K562 (cell line): ENCODE results near the gene SLC25A51. TPM values are rescaled to one million over a fixed set of nuclear protein-coding genes. Genes with fewer than 3 reads are reported as not detected.
A peak's percentile ranks its signal among the peaks of the same experiment; 100 is the strongest.

ENCODE experiments used
- ATAC-seq: fragments of 200-7000 bp; cut with Tn5 transposase; 3 replicates; pipeline ENCODE4 v1.9.1; 2020; ENCODE audit warnings: moderate library complexity
- BruUV-seq: library from RNA; stranded (reverse); fragments of 400-500 nt; replicated peaks from 2 replicates; lab custom pipeline; 2021; lab: Mats Ljungman, UMichigan
- CTCF ChIA-PET: fragments of 300-600 bp; formaldehyde crosslinking; extraction: SDS; loops from one replicate; lab custom pipeline; 2021; ENCODE audit warnings: low intra/inter-chr PET ratio; lab: Yijun Ruan, JAX
- POLR2A ChIA-PET: fragments of 300-600, 350-650 bp; sonication (Branson Sonifier 250); formaldehyde crosslinking; extraction: SDS; loops from one replicate; lab custom pipeline; 2021; ENCODE audit warnings: antibody characterized with exemption, inconsistent platforms; lab: Yijun Ruan, JAX
- DNase-seq, 4 experiments: peaks; one replicate each; pipeline versions ENCODE4 v3.0.0 to v3.0.0-alpha.2; 2011 to 2018; ENCODE audit warnings: low spot score in 3 of 4, mixed read lengths in 3 of 4; ENCODE audit errors: extremely low read depth in 1 of 4
- FAIRE-seq: peaks from 2 replicates; lab custom pipeline; 2011; peaks lifted over from hg19 to GRCh38; lab: Jason Lieb, UNC
- H2AFZ ChIP-seq: 2 replicates; pipeline ENCODE4 v1.6.0; 2011; ENCODE audit warnings: low read depth, low read length, control low read depth, inconsistent platforms
- H3K27ac ChIP-seq: fragments of 200-600 bp; 3 replicates; pipeline ENCODE4 v1.8.0; 2011; ENCODE audit warnings: low read depth, mild to moderate bottlenecking, control low read depth, inconsistent platforms, low read length, moderate library complexity, mixed read lengths; ENCODE audit errors: extremely low read depth
- H3K27me3 ChIP-seq, 2 experiments: fragments of 300-600 bp in 1 of 2; 2 replicates in 1 of 2; 3 replicates in 1 of 2; pipeline versions ENCODE4 v1.6.0 to v1.8.0; 2011; ENCODE audit warnings: inconsistent platforms in 2 of 2, low read length in 2 of 2, mild to moderate bottlenecking in 1 of 2, mixed read lengths in 1 of 2, moderate library complexity in 1 of 2; ENCODE audit not compliant: control insufficient read depth in 2 of 2, insufficient read depth in 2 of 2
- H3K36me3 ChIP-seq: fragments of 300-600 bp; 3 replicates; pipeline ENCODE4 v1.8.0; 2011; ENCODE audit warnings: mild to moderate bottlenecking, low read length, inconsistent platforms; ENCODE audit not compliant: control insufficient read depth, insufficient read depth
- H3K4me1 ChIP-seq, 2 experiments: fragments of 200-600 bp in 1 of 2; replicated peaks in 1 of 2; 2 replicates in 1 of 2; 3 replicates in 1 of 2; pipeline versions ENCODE4 v1.5.1 to v1.8.0; 2011; ENCODE audit warnings: inconsistent platforms in 2 of 2, low read length in 2 of 2, mild to moderate bottlenecking in 1 of 2, mixed read lengths in 1 of 2, moderate library complexity in 1 of 2; ENCODE audit not compliant: control insufficient read depth in 2 of 2, insufficient read depth in 2 of 2
- H3K4me2 ChIP-seq: 2 replicates; pipeline ENCODE4 v1.6.1; 2011; ENCODE audit warnings: low read length, control low read depth, inconsistent platforms, mixed read lengths; ENCODE audit not compliant: insufficient read depth
- H3K4me3 ChIP-seq: fragments of 200-600 bp; sonication (generic), shearing (Covaris generic); 2 replicates; pipeline ENCODE4 v1.5.1; 2016; ENCODE audit warnings: control low read depth, inconsistent platforms
- H3K79me2 ChIP-seq: fragments of 200-600 bp; 3 replicates; pipeline ENCODE4 v1.8.0; 2011; ENCODE audit warnings: low read length, inconsistent platforms; ENCODE audit not compliant: control insufficient read depth, insufficient read depth
- H3K9ac ChIP-seq, 2 experiments: 2 replicates each; pipeline versions ENCODE4 v1.6.0 to v1.6.1; 2011; ENCODE audit warnings: low read depth in 2 of 2, low read length in 2 of 2, control low read depth in 1 of 2, inconsistent platforms in 1 of 2, mild to moderate bottlenecking in 1 of 2, mixed read lengths in 1 of 2; ENCODE audit not compliant: insufficient read depth in 1 of 2
- H3K9me1 ChIP-seq: one replicate; pipeline ENCODE4 v1.6.0; 2011; ENCODE audit warnings: inconsistent platforms, mild to moderate bottlenecking, low read length, moderate library complexity; ENCODE audit not compliant: control insufficient read depth, insufficient read depth
- H3K9me3 ChIP-seq: replicated peaks from 2 replicates; pipeline ENCODE4 v1.5.1; 2011; ENCODE audit warnings: low read depth, low read length, inconsistent platforms; ENCODE audit not compliant: control insufficient read depth, insufficient read depth
- H4K20me1 ChIP-seq: replicated peaks from 2 replicates; pipeline ENCODE4 v1.6.1; 2011; ENCODE audit warnings: low read length, inconsistent platforms, mixed read lengths; ENCODE audit not compliant: control insufficient read depth, insufficient read depth
- CEBPB ChIP-seq: fragments of 450-650 bp; IDR thresholded peaks from 2 replicates; pipeline ENCODE4 v1.6.1; 2016; ENCODE audit warnings: missing genetic modification characterization, missing compliant biosample characterization
- CEBPG ChIP-seq, 3 experiments: fragments of 200-800 bp in 1 of 3; sonication (Bioruptor generic) in 1 of 3; sonication (generic) in 1 of 3; formaldehyde crosslinking in 1 of 3; IDR thresholded peaks in 2 of 3; conservative IDR thresholded peaks in 1 of 3; 2 replicates each; pipeline versions ENCODE4 v1.6.1 to v1.8.0; 2016 to 2022; ENCODE audit warnings: missing compliant biosample characterization in 2 of 3, missing genetic modification characterization in 2 of 3, mild to moderate bottlenecking in 1 of 3, missing genetic modification reagents in 1 of 3
- MCM7 ChIP-seq, 2 experiments: fragments of 450-650 bp; IDR thresholded peaks; 2 replicates each; pipeline ENCODE4 v1.6.1; 2016 to 2018
- WGBS: fragments of 100-300 bp; shearing (Covaris generic); methylation state at CpG from one replicate; pipeline ENCODE4 v1.1.6; 2016; ENCODE audit warnings: low coverage, mixed read lengths; ENCODE audit not compliant: insufficient coverage; ENCODE audit errors: missing lambda C conversion rate; 5-methylcytosine and 5-hydroxymethylcytosine counted together
- in situ Hi-C: fragments of 300-500 bp; cut with MboI; formaldehyde crosslinking; loops from 4 replicates; pipeline ENCODE4 v1.15.0; 2018; ENCODE audit warnings: inconsistent platforms, mixed read lengths
- intact Hi-C: fragments of 100-400 bp; cut with micrococcal nuclease; formaldehyde crosslinking; loops from 2 replicates; pipeline ENCODE4 v1.14.2; 2022
- polyA plus RNA-seq, 8 experiments: library from polyadenylated mRNA; depleted of rRNA in 4 of 8; stranded (reverse) in 5 of 8; unstranded in 3 of 8; fragments of >200 nt; fragmentation: Nextera tagmentation in 2 of 8; fragmentation: Illumina TruSeq in 1 of 8; extraction: Ambion mirVana in 2 of 8; extraction: Trizol in 1 of 8; gene quantifications; 2 replicates each; pipeline versions ENCODE4 v1.2.1 to v1.2.3, GENCODE V29; 2011 to 2014; ENCODE audit warnings: inconsistent platforms in 1 of 8, missing spikeins in 1 of 8
- total RNA-seq, 7 experiments: library from RNA; depleted of rRNA in 6 of 7; stranded (reverse); fragments of >200 nt in 6 of 7; fragmentation: Illumina TruSeq in 2 of 7; extraction: Trizol in 2 of 7; gene quantifications; 2 replicates each; pipeline versions ENCODE4 v1.2.1 to v1.2.3, GENCODE V29; 2011 to 2021; ENCODE audit warnings: low replicate concordance in 1 of 7

SLC25A51 gene
- total and polyA plus RNA-seq, 9 of the 15 experiments (the other 6 are each of a cell fraction or from before 2014, with no cell fraction given) = 9.1 to 40.7 (median 24.5) TPM

- H3K4me3 ChIP-seq = no peak overlapping the region
- ATAC-seq = no peak
- 76% methylated on average over 6 of the region's 6 CpGs for WGBS
- no peak for FAIRE-seq
- no peaks in the 10 kb centered on the region for H3K79me2 ChIP-seq
- no peak overlapping the region for H3K4me2 ChIP-seq
- H3K27ac ChIP-seq = no peak overlapping the region
- intact Hi-C loops = no loop called here
- POLR2A ChIA-PET = interaction anchor here (0.7 to 1.1 kb wide), 2 partner anchors 63 to 127 kb away, joined by 3 to 4 read pairs; no protein-coding TSS in a partner anchor
- no peaks in the 10 kb centered on the region for H3K9me3 ChIP-seq
- peaks cover 17 to 20% of the 10 kb centered on the region in 2 experiments for H3K4me1 ChIP-seq
- H2AFZ ChIP-seq = no peak overlapping the region
- no peak for DNase-seq
- no peaks in the 10 kb centered on the region for H3K36me3 ChIP-seq
- no peak overlapping the region for H3K9ac ChIP-seq
- H3K27me3 ChIP-seq = no peaks in the 10 kb centered on the region
- H4K20me1 ChIP-seq = peaks cover 11% of the 10 kb centered on the region; the same call in 1 of the 2 replicates
- in situ Hi-C loops = no loop called here
- no TSS peak for BruUV-seq
- no peak for TF ChIP-seq CEBPG (CRISPR knock-in tag; IDR thresholded peaks at IDR 0.05)
- peak in 1 of 2 experiments; percentile 56; a peak in 2 of 4 replicates for TF ChIP-seq CEBPG (tag; conservative IDR thresholded peaks at IDR 0.05 in 1 of 2, IDR thresholded peaks at IDR 0.05 in 1 of 2)
- no peak for TF ChIP-seq MCM7 (IDR thresholded peaks at IDR 0.05)
- TF ChIP-seq CEBPB = peak; percentile 85
- CTCF ChIA-PET = no interaction called here
- H3K9me1 ChIP-seq = peaks cover 4% of the 10 kb centered on the region
These were observed 35.7 kb upstream of the SLC25A51 start for GRCh38 chr9:37939575-37940095.
